HepG2 (cell line): ENCODE data around the gene MFNG. TPM values are rescaled to one million over a fixed set of nuclear protein-coding genes. Genes with fewer than 3 reads are reported as not detected.

ENCODE experiments used
- ARID2 ChIP-seq: sonication (generic); formaldehyde crosslinking; IDR thresholded peaks from 2 replicates; pipeline ENCODE4 v1.8.1; 2022; ENCODE audit warnings: mild to moderate bottlenecking, missing genetic modification reagents, borderline replicate concordance
- CBX1 ChIP-seq: IDR thresholded peaks from one replicate; pipeline ENCODE4 v1.6.1; 2016; ENCODE audit warnings: antibody characterized with exemption, low read depth
- HES4 ChIP-seq: sonication (generic); formaldehyde crosslinking; IDR thresholded peaks from 2 replicates; pipeline ENCODE4 v1.9.0; 2021; ENCODE audit warnings: mild to moderate bottlenecking, missing genetic modification reagents, borderline replicate concordance
- JUN ChIP-seq: sonication (generic); formaldehyde crosslinking; IDR thresholded peaks from 2 replicates; pipeline ENCODE4 v1.4.0; 2020; ENCODE audit warnings: mild to moderate bottlenecking, missing genetic modification reagents
- KAT8 ChIP-seq: IDR thresholded peaks from 2 replicates; pipeline ENCODE4 v1.6.1; 2016; ENCODE audit warnings: missing genetic modification reagents, missing compliant biosample characterization
- KDM3A ChIP-seq: IDR thresholded peaks from 2 replicates; pipeline ENCODE4 v1.6.1; 2018; ENCODE audit warnings: low read depth, missing compliant biosample characterization
- PHB2 ChIP-seq: fragments of 450-650 bp; IDR thresholded peaks from 2 replicates; pipeline ENCODE4 v1.6.1; 2018; ENCODE audit not compliant: partially characterized antibody
- RFX1 ChIP-seq: fragments of 450-650 bp; IDR thresholded peaks from 2 replicates; pipeline ENCODE4 v1.6.1; 2017
- SIX1 ChIP-seq: sonication (generic); formaldehyde crosslinking; IDR thresholded peaks from 2 replicates; pipeline ENCODE4 v1.4.0; 2020; ENCODE audit warnings: missing genetic modification reagents, borderline replicate concordance
- SP5 ChIP-seq: IDR thresholded peaks from 2 replicates; pipeline ENCODE4 v1.6.1; 2016; ENCODE audit warnings: low read depth, borderline replicate concordance
- ZNF468 ChIP-seq: sonication (generic); formaldehyde crosslinking; IDR thresholded peaks from 2 replicates; pipeline ENCODE4 v1.8.0; 2022; ENCODE audit warnings: mild to moderate bottlenecking, moderate library complexity, missing genetic modification reagents
- ZNF563 ChIP-seq: sonication (generic); formaldehyde crosslinking; IDR thresholded peaks from 2 replicates; pipeline ENCODE4 v1.8.0; 2022; ENCODE audit warnings: mild to moderate bottlenecking, moderate library complexity, missing genetic modification reagents
- ZNF619 ChIP-seq: sonication (generic); formaldehyde crosslinking; IDR thresholded peaks from 2 replicates; pipeline ENCODE4 v1.4.0; 2020; ENCODE audit warnings: mild to moderate bottlenecking, missing genetic modification reagents
- ZNF891 ChIP-seq: sonication (generic); formaldehyde crosslinking; IDR thresholded peaks from 2 replicates; pipeline ENCODE4 v1.5.0; 2020; ENCODE audit warnings: mild to moderate bottlenecking, missing genetic modification reagents
- polyA plus RNA-seq, 8 experiments: library from polyadenylated mRNA; depleted of rRNA in 3 of 8; stranded (reverse) in 7 of 8; unstranded in 1 of 8; fragments of >200 nt; fragmentation: Illumina TruSeq in 4 of 8; extraction: Trizol in 4 of 8; gene quantifications; 2 replicates each; pipeline versions ENCODE4 v1.2.1 to v1.2.3, GENCODE V29; 2011 to 2016; ENCODE audit warnings: low read depth in 4 of 8, missing spikeins in 1 of 8, mixed read lengths in 1 of 8; ENCODE audit not compliant: insufficient read depth in 1 of 8
- total RNA-seq, 5 experiments: library from RNA; depleted of rRNA; stranded (reverse); fragments of >200 nt; fragmentation: Illumina TruSeq; extraction: Trizol; gene quantifications; 2 replicates each; pipeline ENCODE4 v1.2.3, GENCODE V29; 2016; ENCODE audit warnings: low read depth in 1 of 5
- TF ChIP-seq, protein P1 (sequence below): fragments of 450-650 bp; IDR thresholded peaks from 2 replicates; pipeline ENCODE4 v1.6.1; 2016
- TF ChIP-seq, protein P2 (sequence below): sonication (generic); formaldehyde crosslinking; IDR thresholded peaks from 2 replicates; pipeline ENCODE4 v1.4.0; 2020; ENCODE audit warnings: missing genetic modification reagents
- TF ChIP-seq, protein P3 (sequence below): sonication (generic); formaldehyde crosslinking; IDR thresholded peaks from 2 replicates; pipeline ENCODE4 v1.5.1; 2020; ENCODE audit warnings: mild to moderate bottlenecking, moderate library complexity, missing genetic modification reagents
- TF ChIP-seq, protein P4 (sequence below): sonication (generic); formaldehyde crosslinking; IDR thresholded peaks from 2 replicates; pipeline ENCODE4 v1.8.0; 2023; ENCODE audit warnings: mild to moderate bottlenecking, missing genetic modification reagents
- TF ChIP-seq, protein P5 (sequence below): sonication (generic); formaldehyde crosslinking; IDR thresholded peaks from 2 replicates; pipeline ENCODE4 v1.5.0; 2020; ENCODE audit warnings: missing genetic modification reagents

Gene MFNG
- total and polyA plus RNA-seq, 2 of the 13 experiments (the other 11 are each of a cell fraction or from before 2014, with no cell fraction given), result 1.0 to 11.7 TPM

DNA sequence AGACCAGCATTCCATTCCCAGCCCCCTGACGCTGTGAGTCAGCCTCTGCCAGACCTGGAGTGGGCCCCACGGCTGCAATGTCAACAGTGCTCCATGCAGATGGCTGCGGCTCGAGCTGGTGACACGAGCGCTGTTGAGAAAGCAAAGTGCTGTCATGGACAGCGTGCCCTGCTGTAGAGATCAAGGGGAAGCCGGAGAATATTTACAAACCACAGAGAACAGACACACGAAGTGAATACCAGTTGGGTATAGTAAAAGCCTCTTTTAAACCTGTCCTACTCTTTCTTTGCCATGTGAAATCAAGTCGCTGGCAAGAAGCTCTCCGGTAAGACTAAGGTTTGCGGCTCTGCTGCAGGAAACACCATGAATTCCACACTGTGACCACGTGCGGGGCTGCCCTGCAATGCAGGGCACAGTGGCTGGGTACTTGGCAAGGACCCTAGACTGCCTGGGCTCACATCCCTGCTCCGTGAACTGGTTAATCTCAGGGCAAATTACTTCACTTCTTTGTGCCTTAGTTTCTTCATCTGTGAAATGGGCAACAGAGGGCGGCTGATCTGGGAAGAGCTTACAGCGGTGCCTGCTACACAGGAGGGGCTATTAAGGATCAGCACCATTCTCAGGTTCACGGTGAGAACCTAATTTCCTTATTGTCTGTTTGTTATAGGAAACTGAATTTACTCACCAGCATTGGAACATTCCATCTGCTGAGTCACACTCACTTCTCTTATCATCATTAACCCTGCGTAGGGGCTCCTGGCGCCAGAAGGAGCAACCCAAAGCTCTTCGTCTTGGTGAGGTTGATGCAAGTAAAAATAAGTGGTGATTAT is 31.1 kb downstream of the MFNG start (continued):
- TF ChIP-seq, protein P1, sequence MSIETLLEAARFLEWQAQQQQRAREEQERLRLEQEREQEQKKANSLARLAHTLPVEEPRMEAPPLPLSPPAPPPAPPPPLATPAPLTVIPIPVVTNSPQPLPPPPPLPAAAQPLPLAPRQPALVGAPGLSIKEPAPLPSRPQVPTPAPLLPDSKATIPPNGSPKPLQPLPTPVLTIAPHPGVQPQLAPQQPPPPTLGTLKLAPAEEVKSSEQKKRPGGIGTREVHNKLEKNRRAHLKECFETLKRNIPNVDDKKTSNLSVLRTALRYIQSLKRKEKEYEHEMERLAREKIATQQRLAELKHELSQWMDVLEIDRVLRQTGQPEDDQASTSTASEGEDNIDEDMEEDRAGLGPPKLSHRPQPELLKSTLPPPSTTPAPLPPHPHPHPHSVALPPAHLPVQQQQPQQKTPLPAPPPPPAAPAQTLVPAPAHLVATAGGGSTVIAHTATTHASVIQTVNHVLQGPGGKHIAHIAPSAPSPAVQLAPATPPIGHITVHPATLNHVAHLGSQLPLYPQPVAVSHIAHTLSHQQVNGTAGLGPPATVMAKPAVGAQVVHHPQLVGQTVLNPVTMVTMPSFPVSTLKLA, result peak; percentile 83
- TF ChIP-seq, protein P2, sequence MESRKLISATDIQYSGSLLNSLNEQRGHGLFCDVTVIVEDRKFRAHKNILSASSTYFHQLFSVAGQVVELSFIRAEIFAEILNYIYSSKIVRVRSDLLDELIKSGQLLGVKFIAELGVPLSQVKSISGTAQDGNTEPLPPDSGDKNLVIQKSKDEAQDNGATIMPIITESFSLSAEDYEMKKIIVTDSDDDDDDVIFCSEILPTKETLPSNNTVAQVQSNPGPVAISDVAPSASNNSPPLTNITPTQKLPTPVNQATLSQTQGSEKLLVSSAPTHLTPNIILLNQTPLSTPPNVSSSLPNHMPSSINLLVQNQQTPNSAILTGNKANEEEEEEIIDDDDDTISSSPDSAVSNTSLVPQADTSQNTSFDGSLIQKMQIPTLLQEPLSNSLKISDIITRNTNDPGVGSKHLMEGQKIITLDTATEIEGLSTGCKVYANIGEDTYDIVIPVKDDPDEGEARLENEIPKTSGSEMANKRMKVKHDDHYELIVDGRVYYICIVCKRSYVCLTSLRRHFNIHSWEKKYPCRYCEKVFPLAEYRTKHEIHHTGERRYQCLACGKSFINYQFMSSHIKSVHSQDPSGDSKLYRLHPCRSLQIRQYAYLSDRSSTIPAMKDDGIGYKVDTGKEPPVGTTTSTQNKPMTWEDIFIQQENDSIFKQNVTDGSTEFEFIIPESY (CRISPR knock-in tag), result peak; percentile 25; the same call in 1 of the 2 replicates
- TF ChIP-seq ZNF563 (no peak; the same call in 1 of the 2 replicates), ZNF891 (CRISPR knock-in tag) (no peak), PHB2 (no peak), SP5 (CRISPR knock-in tag) (0 out of 2 replicates have a peak, but pooled peaks have one; percentile 34), ZNF468 (CRISPR knock-in tag) (0 out of 2 replicates have a peak, but pooled peaks have one; percentile 30), RFX1 (no peak), ARID2 (CRISPR knock-in tag) (no peak), HES4 (CRISPR knock-in tag) (no peak), KAT8 (peak; percentile 59; the same call in 1 of the 2 replicates), ZNF619 (CRISPR knock-in tag) (no peak), SIX1 (CRISPR knock-in tag) (no peak), CBX1 (peak; percentile 25), JUN (CRISPR knock-in tag) (peak; percentile 68; the same call in 1 of the 2 replicates), KDM3A (CRISPR knock-in tag) (peak; percentile 47; the same call in 1 of the 2 replicates)
- TF ChIP-seq, protein P3, sequence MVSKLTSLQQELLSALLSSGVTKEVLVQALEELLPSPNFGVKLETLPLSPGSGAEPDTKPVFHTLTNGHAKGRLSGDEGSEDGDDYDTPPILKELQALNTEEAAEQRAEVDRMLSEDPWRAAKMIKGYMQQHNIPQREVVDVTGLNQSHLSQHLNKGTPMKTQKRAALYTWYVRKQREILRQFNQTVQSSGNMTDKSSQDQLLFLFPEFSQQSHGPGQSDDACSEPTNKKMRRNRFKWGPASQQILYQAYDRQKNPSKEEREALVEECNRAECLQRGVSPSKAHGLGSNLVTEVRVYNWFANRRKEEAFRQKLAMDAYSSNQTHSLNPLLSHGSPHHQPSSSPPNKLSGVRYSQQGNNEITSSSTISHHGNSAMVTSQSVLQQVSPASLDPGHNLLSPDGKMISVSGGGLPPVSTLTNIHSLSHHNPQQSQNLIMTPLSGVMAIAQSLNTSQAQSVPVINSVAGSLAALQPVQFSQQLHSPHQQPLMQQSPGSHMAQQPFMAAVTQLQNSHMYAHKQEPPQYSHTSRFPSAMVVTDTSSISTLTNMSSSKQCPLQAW (CRISPR knock-in tag), result peak; percentile 89
- TF ChIP-seq, protein P4, sequence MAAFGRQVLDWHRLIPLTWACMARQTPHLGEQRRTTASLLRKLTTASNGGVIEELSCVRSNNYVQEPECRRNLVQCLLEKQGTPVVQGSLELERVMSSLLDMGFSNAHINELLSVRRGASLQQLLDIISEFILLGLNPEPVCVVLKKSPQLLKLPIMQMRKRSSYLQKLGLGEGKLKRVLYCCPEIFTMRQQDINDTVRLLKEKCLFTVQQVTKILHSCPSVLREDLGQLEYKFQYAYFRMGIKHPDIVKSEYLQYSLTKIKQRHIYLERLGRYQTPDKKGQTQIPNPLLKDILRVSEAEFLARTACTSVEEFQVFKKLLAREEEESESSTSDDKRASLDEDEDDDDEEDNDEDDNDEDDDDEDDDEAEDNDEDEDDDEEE (CRISPR knock-in tag), result 0 out of 2 replicates have a peak, but pooled peaks have one; percentile 43
- TF ChIP-seq, protein P5, sequence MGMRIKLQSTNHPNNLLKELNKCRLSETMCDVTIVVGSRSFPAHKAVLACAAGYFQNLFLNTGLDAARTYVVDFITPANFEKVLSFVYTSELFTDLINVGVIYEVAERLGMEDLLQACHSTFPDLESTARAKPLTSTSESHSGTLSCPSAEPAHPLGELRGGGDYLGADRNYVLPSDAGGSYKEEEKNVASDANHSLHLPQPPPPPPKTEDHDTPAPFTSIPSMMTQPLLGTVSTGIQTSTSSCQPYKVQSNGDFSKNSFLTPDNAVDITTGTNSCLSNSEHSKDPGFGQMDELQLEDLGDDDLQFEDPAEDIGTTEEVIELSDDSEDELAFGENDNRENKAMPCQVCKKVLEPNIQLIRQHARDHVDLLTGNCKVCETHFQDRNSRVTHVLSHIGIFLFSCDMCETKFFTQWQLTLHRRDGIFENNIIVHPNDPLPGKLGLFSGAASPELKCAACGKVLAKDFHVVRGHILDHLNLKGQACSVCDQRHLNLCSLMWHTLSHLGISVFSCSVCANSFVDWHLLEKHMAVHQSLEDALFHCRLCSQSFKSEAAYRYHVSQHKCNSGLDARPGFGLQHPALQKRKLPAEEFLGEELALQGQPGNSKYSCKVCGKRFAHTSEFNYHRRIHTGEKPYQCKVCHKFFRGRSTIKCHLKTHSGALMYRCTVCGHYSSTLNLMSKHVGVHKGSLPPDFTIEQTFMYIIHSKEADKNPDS, result no peak
